ENCODE measurements around the gene TRIM33.

- TF ChIP-seq, protein P1, sequence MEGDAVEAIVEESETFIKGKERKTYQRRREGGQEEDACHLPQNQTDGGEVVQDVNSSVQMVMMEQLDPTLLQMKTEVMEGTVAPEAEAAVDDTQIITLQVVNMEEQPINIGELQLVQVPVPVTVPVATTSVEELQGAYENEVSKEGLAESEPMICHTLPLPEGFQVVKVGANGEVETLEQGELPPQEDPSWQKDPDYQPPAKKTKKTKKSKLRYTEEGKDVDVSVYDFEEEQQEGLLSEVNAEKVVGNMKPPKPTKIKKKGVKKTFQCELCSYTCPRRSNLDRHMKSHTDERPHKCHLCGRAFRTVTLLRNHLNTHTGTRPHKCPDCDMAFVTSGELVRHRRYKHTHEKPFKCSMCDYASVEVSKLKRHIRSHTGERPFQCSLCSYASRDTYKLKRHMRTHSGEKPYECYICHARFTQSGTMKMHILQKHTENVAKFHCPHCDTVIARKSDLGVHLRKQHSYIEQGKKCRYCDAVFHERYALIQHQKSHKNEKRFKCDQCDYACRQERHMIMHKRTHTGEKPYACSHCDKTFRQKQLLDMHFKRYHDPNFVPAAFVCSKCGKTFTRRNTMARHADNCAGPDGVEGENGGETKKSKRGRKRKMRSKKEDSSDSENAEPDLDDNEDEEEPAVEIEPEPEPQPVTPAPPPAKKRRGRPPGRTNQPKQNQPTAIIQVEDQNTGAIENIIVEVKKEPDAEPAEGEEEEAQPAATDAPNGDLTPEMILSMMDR (conservative IDR thresholded peaks at IDR 0.05; ENCODE audit: low read depth, low read length), result no peak
- TF ChIP-seq EZH2 (IDR thresholded peaks at IDR 0.05; ENCODE audit: borderline replicate concordance, low read depth, low read length, poor library complexity, severe bottlenecking), result no peak
Observed at GRCh38 chr1:114467491-114467890, 43.5 kb downstream of the TRIM33 start.
